Breast epithelium (tissue), 3 donors: ENCODE data around the gene TGFB2.

Source experiments
- CTCF ChIP-seq, 3 donors: fragments of 450-650 bp; IDR thresholded peaks; one replicate each; pipeline ENCODE4 v1.5.1; 2016 to 2017; ENCODE audit warnings: antibody characterized with exemption in 3 of 3, mild to moderate bottlenecking in 3 of 3, moderate library complexity in 3 of 3
- POLR2A ChIP-seq: fragments of 450-650 bp; IDR thresholded peaks from one replicate; pipeline ENCODE4 v1.6.1; 2016; ENCODE audit warnings: antibody characterized with exemption, mild to moderate bottlenecking, moderate library complexity
- POLR2AphosphoS5 ChIP-seq, 3 donors: sonication (generic); formaldehyde crosslinking; IDR thresholded peaks; one replicate each; pipeline ENCODE4 v1.6.1; 2017; ENCODE audit warnings: antibody characterized with exemption in 3 of 3

- TF ChIP-seq CTCF (IDR thresholded peaks at IDR 0.05) (no peak), POLR2AphosphoS5 (IDR thresholded peaks at IDR 0.05) (no peak), POLR2A (no peak)
These were observed 85.7 kb downstream of the TGFB2 start for GRCh38 chr1:218430822-218431221.
